GM13976 (cell line): ENCODE measurements around the gene CFTR.

Experiments used
- DNase-seq: peaks from one replicate; pipeline ENCODE4 v3.0.0; 2012; ENCODE audit warnings: low spot score
- CTCF ChIP-seq: IDR thresholded peaks from 2 replicates; pipeline ENCODE4 v1.5.1; 2012; ENCODE audit warnings: borderline replicate concordance, mild to moderate bottlenecking; ENCODE audit not compliant: insufficient read depth; ENCODE audit errors: extremely low read depth, missing control alignments, control extremely low read depth
- in situ Hi-C: fragments of 300-500 bp; cut with MboI; formaldehyde crosslinking; loops from one replicate; pipeline ENCODE4 v1.12.0; 2022; ENCODE audit warnings: low sequenced_read_pairs, mixed read lengths, inconsistent platforms; ENCODE audit not compliant: unreplicated experiment

CFTR gene

GRCh38 chr7:117530390-117530789 is 50.6 kb downstream of the CFTR start:
- in situ Hi-C loops, result no loop called here
- TF ChIP-seq CTCF, result no peak
- no peak for DNase-seq

GRCh38 chr7:117531595-117532244 is 51.9 kb downstream of the CFTR start:
- no peak for TF ChIP-seq CTCF
- in situ Hi-C loops, result no loop called here
- DNase-seq, result no peak

- no peak for DNase-seq
- TF ChIP-seq CTCF, result no peak
- in situ Hi-C loops, result no loop called here
Observed at GRCh38 chr7:117538053-117538452, 58.2 kb downstream of the CFTR start.

- in situ Hi-C loops, result no loop called here
- no peak for TF ChIP-seq CTCF
- no peak for DNase-seq
Observed at GRCh38 chr7:117544061-117544460, 64.2 kb downstream of the CFTR start.

- in situ Hi-C loops, result no loop called here
- no peak for DNase-seq
- no peak for TF ChIP-seq CTCF
Observed at GRCh38 chr7:117548035-117548434, 68.2 kb downstream of the CFTR start.

- in situ Hi-C loops, result no loop called here
- DNase-seq, result no peak
- TF ChIP-seq CTCF, result no peak
Observed at GRCh38 chr7:117550625-117551024, 70.8 kb downstream of the CFTR start.
